SW480 (cell line): Measurements from ENCODE around the gene RIMBP2.

Source experiments
- DNase-seq: peaks from one replicate; pipeline ENCODE4 v3.0.0-alpha.2; 2016; ENCODE audit warnings: low spot score

RIMBP2 gene

GRCh38 chr12:130571734-130572133, 144.4 kb downstream of the RIMBP2 start:
- DNase-seq = no peak

GRCh38 chr12:130571089-130571488, 145.0 kb downstream of the RIMBP2 start:
- no peak for DNase-seq

GRCh38 chr12:130569521-130569920, 146.6 kb downstream of the RIMBP2 start:
- DNase-seq = no peak

GRCh38 chr12:130568501-130568900, 147.6 kb downstream of the RIMBP2 start:
- no peak for DNase-seq

GRCh38 chr12:130568041-130568440, 148.1 kb downstream of the RIMBP2 start:
- DNase-seq = no peak

GRCh38 chr12:130566446-130567155, 149.5 kb downstream of the RIMBP2 start:
- DNase-seq = no peak

GRCh38 chr12:130565189-130565588, 150.9 kb downstream of the RIMBP2 start:
- no peak for DNase-seq

- DNase-seq = peak; percentile 100
Observed at GRCh38 chr12:130563323-130563722, 152.8 kb downstream of the RIMBP2 start.

- DNase-seq = peak; percentile 65
Observed at GRCh38 chr12:130562716-130563115, 153.4 kb downstream of the RIMBP2 start.

- DNase-seq = no peak
Observed at GRCh38 chr12:130560321-130560720, 155.8 kb downstream of the RIMBP2 start.

GRCh38 chr12:130559806-130560205, 156.3 kb downstream of the RIMBP2 start:
- no peak for DNase-seq

- DNase-seq = peak; percentile 67
Observed at GRCh38 chr12:130557886-130558765, 158.0 kb downstream of the RIMBP2 start.

GRCh38 chr12:130557201-130557600, 158.9 kb downstream of the RIMBP2 start:
- DNase-seq = no peak

GRCh38 chr12:130556486-130557055, 159.5 kb downstream of the RIMBP2 start:
- DNase-seq = no peak

- DNase-seq = peak; percentile 68
Observed at GRCh38 chr12:130555628-130556485, 160.2 kb downstream of the RIMBP2 start.

- DNase-seq = no peak
Observed at GRCh38 chr12:130555221-130555620, 160.9 kb downstream of the RIMBP2 start.

GRCh38 chr12:130552483-130552996, 163.6 kb downstream of the RIMBP2 start:
- DNase-seq = no peak

GRCh38 chr12:130549361-130549760, 166.7 kb downstream of the RIMBP2 start:
- no peak for DNase-seq

- DNase-seq = no peak
Observed at GRCh38 chr12:130547480-130548155, 168.5 kb downstream of the RIMBP2 start.

GRCh38 chr12:130546494-130546893, 169.6 kb downstream of the RIMBP2 start:
- no peak for DNase-seq

GRCh38 chr12:130545475-130545874, 170.6 kb downstream of the RIMBP2 start:
- no peak for DNase-seq
